Measurements from ENCODE around the gene OLFM2. TPM values are rescaled to one million over a fixed set of nuclear protein-coding genes. Genes with fewer than 3 reads are reported as not detected.

OLFM2 gene
- total RNA-seq, 2 experiments from 2014 or later, result 0.12 to 1.0 TPM

DNA sequence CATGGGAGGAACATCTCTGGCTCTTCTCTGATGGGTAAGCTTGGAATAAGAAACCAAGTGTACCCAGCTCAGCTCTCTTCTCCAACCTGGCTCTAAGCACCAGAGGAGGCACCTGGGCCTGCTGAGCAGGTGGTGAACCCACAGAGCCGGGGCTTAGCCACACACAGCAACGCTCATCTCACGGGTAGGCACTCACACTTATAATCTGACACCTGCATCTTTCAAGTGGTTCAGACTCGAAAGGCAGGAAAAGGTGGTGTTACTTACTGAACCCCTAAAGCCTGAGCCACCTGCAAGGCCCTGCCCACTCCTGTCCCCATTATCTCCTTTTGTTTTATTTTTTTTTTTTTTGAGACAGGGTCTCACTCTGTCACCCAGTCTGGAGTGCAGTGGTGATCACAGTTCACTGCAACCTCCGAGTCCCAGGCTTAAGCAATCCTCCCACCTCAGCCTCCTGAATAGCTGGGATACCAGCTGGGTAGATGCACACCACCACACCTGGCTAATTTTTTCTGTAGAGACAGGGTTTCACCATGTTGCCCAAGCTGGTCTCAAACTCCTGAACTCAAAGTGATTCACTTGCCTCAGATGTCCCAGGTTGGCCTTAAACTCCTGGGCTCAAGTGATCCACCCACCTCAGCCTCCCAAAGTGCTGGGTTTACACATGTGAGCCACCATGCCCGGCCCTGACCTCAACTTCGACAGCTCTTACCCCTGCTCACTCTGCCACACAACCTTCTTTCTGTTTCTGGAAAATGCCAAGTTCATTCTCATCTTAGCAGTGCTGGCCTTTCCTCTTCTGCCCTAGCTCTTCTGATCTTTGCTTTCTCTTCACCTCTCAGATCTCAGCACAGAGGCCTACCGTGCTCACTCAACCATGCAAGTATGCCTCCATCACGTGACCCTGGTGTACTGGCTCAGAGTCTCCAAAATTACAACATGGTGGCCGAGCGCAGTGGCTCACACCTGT is 127.2 kb downstream of the OLFM2 start:
- Mint-ChIP-seq H3K27me3 (ENCODE audit: low read depth) (no peaks in the 10 kb centered on the region), H3K4me3 (no peak overlapping the region), H3K9me3 (no peaks in the 10 kb centered on the region), H3K4me1 (ENCODE audit: low read depth) (peaks cover 22% of the 10 kb centered on the region), H3K36me3 (ENCODE audit: low read depth) (peaks cover 22% of the 10 kb centered on the region), H3K27ac (peak overlapping the region; percentile 60)
- intact Hi-C loops (cut with micrococcal nuclease), result no loop called here
- CTCF ChIA-PET, result interaction anchor here (0.6 to 1.5 kb wide), 5 partner anchors 10 to 633 kb away, joined by 3 to 4 read pairs (median 3); no protein-coding TSS in a partner anchor
- DNase-seq, result no peak

DNA sequence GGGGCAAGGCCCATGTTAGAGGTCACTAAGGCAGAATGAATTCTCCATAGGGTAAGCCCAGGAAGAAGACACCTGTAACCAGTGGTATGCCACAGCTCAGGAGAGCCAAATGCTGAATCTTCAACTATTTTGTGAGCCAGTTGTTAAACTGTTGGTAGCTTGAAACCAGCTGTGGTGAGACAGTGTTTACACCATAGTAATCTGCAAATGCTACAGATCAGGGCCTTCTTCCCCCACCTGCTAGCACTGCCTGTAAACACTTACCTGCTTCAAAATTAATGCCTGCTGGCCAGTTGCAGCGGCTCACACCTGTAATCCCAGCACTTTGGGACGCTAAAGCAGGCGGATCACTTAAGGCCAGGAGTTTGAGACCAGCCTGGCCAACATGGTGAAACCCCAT is 129.5 kb downstream of the OLFM2 start:
- Mint-ChIP-seq H3K4me1 (ENCODE audit: low read depth) (peaks cover 22% of the 10 kb centered on the region), H3K36me3 (ENCODE audit: low read depth) (peaks cover 22% of the 10 kb centered on the region), H3K9me3 (no peaks in the 10 kb centered on the region), H3K27me3 (ENCODE audit: low read depth) (no peaks in the 10 kb centered on the region), H3K4me3 (no peak overlapping the region), H3K27ac (no peak overlapping the region)
- intact Hi-C loops (cut with micrococcal nuclease), result no loop called here
- CTCF ChIA-PET, result interaction anchor here (0.5 to 1.0 kb wide), 3 partner anchors 33 to 291 kb away, joined by 3 to 4 read pairs (median 3); no protein-coding TSS in a partner anchor
- no peak for DNase-seq

Other genes with a start within 250 kb of the OLFM2 start
- gene ZNF846, start 167.8 kb downstream of the OLFM2 start, total RNA-seq, result 1 to 10 TPM; 2.0 to 3.5 TPM
- gene FBXL12, start 117.4 kb downstream of the OLFM2 start, total RNA-seq, result 10 to 100 TPM; 17.5 to 19.8 TPM
- 100 to 1,000 TPM; 287 to 298 TPM for gene UBL5, start 108.6 kb downstream of the OLFM2 start, total RNA-seq
- 10 to 100 TPM; 84.5 to 88.1 TPM for gene PIN1, start 101.2 kb downstream of the OLFM2 start, total RNA-seq
- gene COL5A3, start 74.0 kb upstream of the OLFM2 start, total RNA-seq, result under 1 TPM in 1 of 2 experiments, not detected in 1; 0.05 TPM
- not detected for gene RDH8, start 77.0 kb upstream of the OLFM2 start, total RNA-seq
- gene SHFL, start 149.8 kb upstream of the OLFM2 start, total RNA-seq, result 10 to 100 TPM; 28.3 to 31.9 TPM
- gene ANGPTL6, start 166.2 kb upstream of the OLFM2 start, total RNA-seq, result 10 to 100 TPM; 18.6 to 20.7 TPM
- 10 to 100 TPM; 59.7 to 60.0 TPM for gene PPAN, start 169.8 kb upstream of the OLFM2 start, total RNA-seq
- 10 to 100 TPM; 11.8 to 12.2 TPM for gene P2RY11, start 175.2 kb upstream of the OLFM2 start, total RNA-seq
- gene EIF3G, start 183.4 kb upstream of the OLFM2 start, total RNA-seq, result 100 to 1,000 TPM; 213 to 222 TPM